ENCODE data around the gene GRIA1. TPM values are rescaled to one million over a fixed set of nuclear protein-coding genes. Genes with fewer than 3 reads are reported as not detected.

The GRIA1 gene
- total and polyA plus RNA-seq, 2 of the 13 experiments (the other 11 are each of a cell fraction or from before 2014, with no cell fraction given), result not detected

DNA sequence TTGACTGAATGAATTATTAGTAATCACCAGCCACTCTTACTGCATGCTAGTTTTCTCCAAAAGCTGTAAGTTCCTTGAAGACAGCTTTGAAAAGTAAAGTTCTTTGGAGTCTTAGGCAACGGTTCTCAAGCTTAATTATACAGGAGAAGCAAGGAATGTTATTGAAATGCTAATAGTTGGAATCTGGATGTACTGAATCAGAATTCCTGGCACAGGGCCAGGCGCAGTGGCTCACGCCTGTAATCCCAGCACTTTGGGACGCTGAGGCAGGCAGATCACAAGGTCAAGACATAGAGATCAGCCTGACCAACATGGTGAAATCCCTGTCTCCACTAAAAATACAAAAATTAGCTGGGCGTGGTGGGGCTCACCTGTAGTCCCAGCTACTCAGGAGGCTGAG, 33.4 kb downstream of the GRIA1 start:
- FAIRE-seq (no peak), ATAC-seq (no peak), DNase-seq (ENCODE audit: low spot score) (no peak)
- POLR2A ChIA-PET, result no interaction called here
- Histone ChIP-seq H4K20me1 (ENCODE audit: insufficient read depth, low read length) (no peaks in the 10 kb centered on the region), H2AFZ (ENCODE audit: low read length) (no peak overlapping the region), H3K4me2 (ENCODE audit: low read depth, low read length) (no peak overlapping the region), H3K9ac (ENCODE audit: insufficient read depth, low read depth, low read length) (no peak overlapping the region), H3K4me3 (replicated peaks in 1 of 3; ENCODE audit: insufficient read depth in 1 of 3, low read depth in 2 of 3, low read length in 3 of 3) (no peak overlapping the region), H3K36me3 (replicated peaks in 1 of 2; ENCODE audit: control insufficient read depth in 1 of 2, insufficient read depth in 2 of 2, low read length in 2 of 2) (no peaks in the 10 kb centered on the region), H3K9me3 (ENCODE audit: low read length) (no peaks in the 10 kb centered on the region), H3K27me3 (ENCODE audit: control insufficient read depth in 1 of 2, insufficient read depth in 2 of 2, low read length in 2 of 2) (no peaks in the 10 kb centered on the region), H3K27ac (ENCODE audit: extremely low read length, insufficient read depth, low read length) (no peak overlapping the region), H3K4me1 (ENCODE audit: insufficient read depth, low read length) (no peaks in the 10 kb centered on the region), H3K79me2 (ENCODE audit: insufficient read depth, low read length) (no peaks in the 10 kb centered on the region)
- intact Hi-C loops (cut with micrococcal nuclease; ENCODE audit: unreplicated experiment) (no loop called here), in situ Hi-C loops (cut with HindIII; ENCODE audit: extremely low pct_ligation_motif_present, low pct_unique_long_range_greater_than_20kb) (no loop called here)
- no TSS peak for BruUV-seq (replicated peaks)
- CTCF ChIA-PET (ENCODE audit: low intra/inter-chr PET ratio, low total read pairs), result no interaction called here
- WGBS (ENCODE audit: low lambda C conversion rate), result 7% methylated on average over 5 of the region's 5 CpGs
- TF ChIP-seq BRF2 (CRISPR knock-in tag; IDR thresholded peaks at IDR 0.05) (no peak), SPEN (CRISPR knock-in tag; IDR thresholded peaks at IDR 0.05; ENCODE audit: low read depth) (no peak), ZNF496 (CRISPR knock-in tag; IDR thresholded peaks at IDR 0.05; ENCODE audit: insufficient replicate concordance) (no peak), MAZ (IDR thresholded peaks at IDR 0.05; ENCODE audit: borderline replicate concordance, low read depth, low read length) (no peak), MAZ (CRISPR knock-in tag; IDR thresholded peaks at IDR 0.05; ENCODE audit: low read depth) (no peak), TERF1 (CRISPR knock-in tag; IDR thresholded peaks at IDR 0.05) (no peak), ZBTB33 (CRISPR knock-in tag; IDR thresholded peaks at IDR 0.05) (no peak), ZNF318 (CRISPR knock-in tag; IDR thresholded peaks at IDR 0.05) (no peak)
- TF ChIP-seq, protein P1, sequence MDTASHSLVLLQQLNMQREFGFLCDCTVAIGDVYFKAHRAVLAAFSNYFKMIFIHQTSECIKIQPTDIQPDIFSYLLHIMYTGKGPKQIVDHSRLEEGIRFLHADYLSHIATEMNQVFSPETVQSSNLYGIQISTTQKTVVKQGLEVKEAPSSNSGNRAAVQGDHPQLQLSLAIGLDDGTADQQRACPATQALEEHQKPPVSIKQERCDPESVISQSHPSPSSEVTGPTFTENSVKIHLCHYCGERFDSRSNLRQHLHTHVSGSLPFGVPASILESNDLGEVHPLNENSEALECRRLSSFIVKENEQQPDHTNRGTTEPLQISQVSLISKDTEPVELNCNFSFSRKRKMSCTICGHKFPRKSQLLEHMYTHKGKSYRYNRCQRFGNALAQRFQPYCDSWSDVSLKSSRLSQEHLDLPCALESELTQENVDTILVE (CRISPR knock-in tag; IDR thresholded peaks at IDR 0.05), result no peak
